Endothelial cell of umbilical vein (primary cell): ENCODE measurements around the gene CUBN. TPM values are rescaled to one million over a fixed set of nuclear protein-coding genes. Genes with fewer than 3 reads are reported as not detected.

Source experiments
- BruUV-seq: library from RNA; stranded (reverse); fragments of 400-500 nt; replicated peaks from 2 replicates; lab custom pipeline; 2021; lab: Mats Ljungman, UMichigan
- CTCF ChIA-PET: fragments of 300-600, 350-600 bp; sonication (Branson Sonifier 250); formaldehyde crosslinking; loops from one replicate; lab custom pipeline; 2021; ENCODE audit warnings: antibody characterized with exemption, inconsistent platforms; lab: Charles Lee
- POLR2A ChIA-PET: fragments of 300-600, 350-600 bp; sonication (Branson Sonifier 250); formaldehyde crosslinking; loops from one replicate; lab custom pipeline; 2021; ENCODE audit warnings: antibody characterized with exemption, inconsistent platforms; lab: Charles Lee
- DNase-seq: peaks from one replicate; pipeline ENCODE4 v3.0.0-alpha.2; 2011; ENCODE audit warnings: low read depth, low spot score
- FAIRE-seq: peaks from 2 replicates; lab custom pipeline; 2011; peaks lifted over from hg19 to GRCh38; lab: Jason Lieb, UNC
- H2AFZ ChIP-seq: 2 replicates; pipeline ENCODE4 v1.6.0; 2012; ENCODE audit warnings: low read depth, low read length, control low read depth, inconsistent platforms
- H3K27ac ChIP-seq: 2 replicates; pipeline ENCODE4 v1.5.1; 2011; ENCODE audit warnings: low read depth, mild to moderate bottlenecking, control low read depth, low read length, moderate library complexity; ENCODE audit not compliant: insufficient read depth
- H3K27me3 ChIP-seq, 2 experiments: 2 replicates each; pipeline versions ENCODE4 v1.6.0 to v1.6.1; 2011; ENCODE audit warnings: low read length in 2 of 2, mixed read lengths in 1 of 2; ENCODE audit not compliant: control insufficient read depth in 2 of 2, insufficient read depth in 2 of 2
- H3K36me3 ChIP-seq, 2 experiments: 2 replicates in 1 of 2; 3 replicates in 1 of 2; pipeline ENCODE4 v1.5.1; 2011; ENCODE audit warnings: low read length in 2 of 2, mild to moderate bottlenecking in 1 of 2, moderate library complexity in 1 of 2; ENCODE audit not compliant: control insufficient read depth in 2 of 2, insufficient read depth in 2 of 2; ENCODE audit errors: extremely low read depth in 1 of 2
- H3K4me1 ChIP-seq: 3 replicates; pipeline ENCODE4 v1.5.1; 2011; ENCODE audit warnings: mild to moderate bottlenecking, low read length; ENCODE audit not compliant: control insufficient read depth, insufficient read depth; ENCODE audit errors: extremely low read depth
- H3K4me2 ChIP-seq: 2 replicates; pipeline ENCODE4 v1.6.1; 2011; ENCODE audit warnings: low read length, control low read depth, mixed read lengths; ENCODE audit not compliant: insufficient read depth
- H3K4me3 ChIP-seq, 3 experiments: fragments of 200-600 bp in 1 of 3; sonication (generic), shearing (Covaris generic) in 1 of 3; replicated peaks in 1 of 3; 2 replicates each; pipeline ENCODE4 v1.5.1; 2011 to 2016; ENCODE audit warnings: control low read depth in 3 of 3, low read length in 3 of 3, mild to moderate bottlenecking in 2 of 3, inconsistent platforms in 1 of 3, low read depth in 1 of 3, moderate library complexity in 1 of 3; ENCODE audit not compliant: insufficient read depth in 1 of 3
- H3K79me2 ChIP-seq: 2 replicates; pipeline ENCODE4 v1.6.0; 2012; ENCODE audit warnings: low read length, inconsistent platforms; ENCODE audit not compliant: control insufficient read depth, insufficient read depth
- H3K9ac ChIP-seq: replicated peaks from 2 replicates; pipeline ENCODE3; 2011; ENCODE audit warnings: low read length, control low read depth; ENCODE audit not compliant: insufficient read depth; ENCODE audit errors: extremely low read depth
- H3K9me1 ChIP-seq: replicated peaks from 3 replicates; pipeline ENCODE4 v1.6.0; 2011; ENCODE audit warnings: mild to moderate bottlenecking, low read length; ENCODE audit not compliant: control insufficient read depth, insufficient read depth; ENCODE audit errors: extremely low read depth
- H3K9me3 ChIP-seq: replicated peaks from 2 replicates; pipeline ENCODE4 v1.5.1; 2012; ENCODE audit warnings: low read length, inconsistent platforms; ENCODE audit not compliant: control insufficient read depth, insufficient read depth
- H4K20me1 ChIP-seq: replicated peaks from 2 replicates; pipeline ENCODE3; 2011; ENCODE audit warnings: mild to moderate bottlenecking, low read length; ENCODE audit not compliant: control insufficient read depth, insufficient read depth; ENCODE audit errors: extremely low read depth
- EZH2 ChIP-seq: IDR thresholded peaks from 2 replicates; pipeline ENCODE4 v1.6.1; 2012; ENCODE audit warnings: borderline replicate concordance, low read depth, mild to moderate bottlenecking, moderate library complexity, low read length, inconsistent platforms; ENCODE audit not compliant: severe bottlenecking
- FOS ChIP-seq: IDR thresholded peaks from 2 replicates; pipeline ENCODE4 v1.6.1; 2011; ENCODE audit warnings: mild to moderate bottlenecking, low read length, moderate library complexity, borderline replicate concordance; ENCODE audit not compliant: insufficient read depth
- GATA2 ChIP-seq: IDR thresholded peaks from 2 replicates; pipeline ENCODE4 v1.7.0; 2011; ENCODE audit warnings: low read depth, mild to moderate bottlenecking, moderate library complexity, mixed read lengths, low read length; ENCODE audit not compliant: insufficient read length, insufficient read depth
- JUN ChIP-seq: IDR thresholded peaks from 2 replicates; pipeline ENCODE4 v1.6.1; 2011; ENCODE audit warnings: borderline replicate concordance, low read depth; ENCODE audit not compliant: insufficient read length, insufficient read depth
- MAX ChIP-seq: IDR thresholded peaks from 2 replicates; pipeline ENCODE4 v1.6.1; 2011; ENCODE audit not compliant: insufficient read depth, insufficient read length
- MYC ChIP-seq: IDR thresholded peaks from one replicate; pipeline ENCODE4 v1.6.1; 2011; ENCODE audit warnings: mild to moderate bottlenecking, low read depth, low read length
- POLR2A ChIP-seq: IDR thresholded peaks from 2 replicates; pipeline ENCODE4 v1.6.1; 2012; ENCODE audit warnings: low read depth, mild to moderate bottlenecking, control low read depth, low read length
- dilution Hi-C: fragments of 300-500 bp; cut with MboI; formaldehyde crosslinking; loops from one replicate; pipeline ENCODE4 v1.15.0; 2019; ENCODE audit warnings: low sequenced_read_pairs; ENCODE audit not compliant: extremely low pct_ligation_motif_present
- intact Hi-C: fragments of 100-400 bp; cut with micrococcal nuclease; formaldehyde crosslinking; loops from one replicate; pipeline ENCODE4 v1.10.0; 2022
- polyA plus RNA-seq, 4 experiments: library from polyadenylated mRNA; depleted of rRNA in 3 of 4; stranded (reverse) in 3 of 4; unstranded in 1 of 4; fragments of >200 nt; gene quantifications; 2 replicates each; pipeline versions ENCODE4 v1.2.1 to v1.2.3, GENCODE V29; 2011 to 2012; ENCODE audit warnings: missing spikeins in 1 of 4
- total RNA-seq: library from RNA; stranded (reverse); gene quantifications from 2 replicates; pipeline ENCODE4 v1.2.3, GENCODE V29; 2021
- TF ChIP-seq, protein P1 (sequence below), 2 donors: IDR thresholded peaks; 1 replicate in 1 of 2; 2 replicates in 1 of 2; pipeline ENCODE4 v1.5.1; 2011; ENCODE audit warnings: low read length in 2 of 2, mild to moderate bottlenecking in 2 of 2, moderate library complexity in 2 of 2, control low read depth in 1 of 2, inconsistent platforms in 1 of 2, low read depth in 1 of 2; ENCODE audit not compliant: insufficient read depth in 1 of 2; ENCODE audit errors: extremely low read depth in 1 of 2

Gene CUBN
- total and polyA plus RNA-seq, 2 donors (not counting 3 experiments of a cell fraction or from before 2014, with no cell fraction given): 2.7 to 4.6 TPM

GRCh38 chr10:17001297-17001744 is 128.3 kb downstream of the CUBN start:
- H3K79me2 ChIP-seq: no peaks in the 10 kb centered on the region
- no peaks in the 10 kb centered on the region for H3K36me3 ChIP-seq
- BruUV-seq: no TSS peak
- H3K27ac ChIP-seq: no peak overlapping the region
- TF ChIP-seq MAX: no peak
- no peak for TF ChIP-seq POLR2A
- TF ChIP-seq MYC: no peak
- TF ChIP-seq JUN: no peak
- TF ChIP-seq, protein P1, sequence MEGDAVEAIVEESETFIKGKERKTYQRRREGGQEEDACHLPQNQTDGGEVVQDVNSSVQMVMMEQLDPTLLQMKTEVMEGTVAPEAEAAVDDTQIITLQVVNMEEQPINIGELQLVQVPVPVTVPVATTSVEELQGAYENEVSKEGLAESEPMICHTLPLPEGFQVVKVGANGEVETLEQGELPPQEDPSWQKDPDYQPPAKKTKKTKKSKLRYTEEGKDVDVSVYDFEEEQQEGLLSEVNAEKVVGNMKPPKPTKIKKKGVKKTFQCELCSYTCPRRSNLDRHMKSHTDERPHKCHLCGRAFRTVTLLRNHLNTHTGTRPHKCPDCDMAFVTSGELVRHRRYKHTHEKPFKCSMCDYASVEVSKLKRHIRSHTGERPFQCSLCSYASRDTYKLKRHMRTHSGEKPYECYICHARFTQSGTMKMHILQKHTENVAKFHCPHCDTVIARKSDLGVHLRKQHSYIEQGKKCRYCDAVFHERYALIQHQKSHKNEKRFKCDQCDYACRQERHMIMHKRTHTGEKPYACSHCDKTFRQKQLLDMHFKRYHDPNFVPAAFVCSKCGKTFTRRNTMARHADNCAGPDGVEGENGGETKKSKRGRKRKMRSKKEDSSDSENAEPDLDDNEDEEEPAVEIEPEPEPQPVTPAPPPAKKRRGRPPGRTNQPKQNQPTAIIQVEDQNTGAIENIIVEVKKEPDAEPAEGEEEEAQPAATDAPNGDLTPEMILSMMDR (IDR thresholded peaks at IDR 0.05; ENCODE audit: extremely low read depth in 1 of 2, insufficient read depth in 1 of 2, low read depth in 1 of 2, low read length in 2 of 2): no peak
- TF ChIP-seq EZH2: no peak
- TF ChIP-seq FOS: no peak
- no peak for TF ChIP-seq GATA2
- no peaks in the 10 kb centered on the region for H3K9me1 ChIP-seq
- DNase-seq (no peak), FAIRE-seq (no peak)
- dilution Hi-C loops: no loop called here
- ChIA-PET CTCF (no interaction called here), POLR2A (no interaction called here)
- no peak overlapping the region for H3K4me2 ChIP-seq
- H3K4me3 ChIP-seq: no peak overlapping the region
- H3K4me1 ChIP-seq: peaks cover 57% of the 10 kb centered on the region
- no peak overlapping the region for H2AFZ ChIP-seq
- H3K9me3 ChIP-seq: no peaks in the 10 kb centered on the region
- no peaks in the 10 kb centered on the region for H3K27me3 ChIP-seq
- H3K9ac ChIP-seq: no peak overlapping the region
- intact Hi-C loops: no loop called here
- H4K20me1 ChIP-seq: no peaks in the 10 kb centered on the region
